ENCODE measurements around the gene CELF2. TPM values are rescaled to one million over a fixed set of nuclear protein-coding genes. Genes with fewer than 3 reads are reported as not detected.

Gene CELF2
- total RNA-seq, 4 donors from 2014 or later = 8.7 to 28.6 (median 22.9) TPM

- no peak overlapping the region for H3K4me3 ChIP-seq
- TF ChIP-seq POLR2A (IDR thresholded peaks at IDR 0.05) (no peak), EP300 (IDR thresholded peaks at IDR 0.05) (no peak)
- H3K4me1 ChIP-seq = peaks cover 35% of the 10 kb centered on the region
- peaks cover 11% of the 10 kb centered on the region for H3K27me3 ChIP-seq
- DNase-seq (ENCODE audit: low spot score in 2 of 2) = no peak
- 82% methylated on average over 3 of the region's 3 CpGs for WGBS
- no peaks in the 10 kb centered on the region for H3K9me3 ChIP-seq
- H3K27ac ChIP-seq = no peak overlapping the region
- no peaks in the 10 kb centered on the region for H3K36me3 ChIP-seq
These were observed 3.8 kb upstream of the CELF2 start for GRCh38 chr10:11013836-11014235.

DNA sequence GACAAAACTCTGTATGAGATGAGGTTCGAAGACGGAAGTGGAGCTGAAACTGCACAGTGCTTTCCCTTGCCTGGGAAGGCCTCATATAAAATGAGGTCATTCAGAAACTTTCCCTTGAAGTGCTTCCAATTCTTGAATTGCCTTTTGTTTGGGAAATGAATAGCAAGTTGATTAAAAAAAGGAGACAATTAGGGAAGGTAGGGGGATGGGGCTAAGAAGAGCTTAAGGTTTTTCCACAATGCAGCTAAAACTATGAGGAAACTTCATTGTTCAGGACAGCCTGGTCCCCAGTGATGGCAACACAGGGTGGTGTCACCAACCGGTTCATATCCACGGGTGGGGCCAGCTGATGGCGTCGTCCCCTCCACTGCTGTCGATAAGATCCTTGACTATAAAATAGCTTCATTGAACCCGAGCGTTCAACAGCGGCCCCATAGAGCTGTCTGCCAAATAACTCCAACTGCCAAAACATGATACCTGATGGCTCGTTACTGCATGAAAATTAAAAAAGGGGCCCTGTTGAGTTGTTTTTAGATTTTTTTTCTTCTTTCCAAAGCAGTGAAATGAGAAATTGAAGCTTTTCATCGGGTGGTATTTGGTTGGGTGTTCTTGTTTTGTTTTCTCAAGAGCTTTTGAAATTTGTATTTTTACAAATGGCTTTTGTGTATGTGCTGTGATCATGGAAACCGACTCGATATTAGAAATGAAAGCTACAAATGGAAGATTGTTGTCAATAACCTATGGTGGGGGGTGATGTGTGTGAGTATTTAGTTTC, 2.8 kb upstream of the CELF2 start:
- Histone ChIP-seq H3K4me3 (no peak overlapping the region), H3K36me3 (no peaks in the 10 kb centered on the region), H3K27me3 (peaks cover 11% of the 10 kb centered on the region), H3K4me1 (peaks cover 40% of the 10 kb centered on the region), H3K9me3 (no peaks in the 10 kb centered on the region), H3K27ac (peak overlapping the region; percentile 1)
- no peak for TF ChIP-seq CTCF (IDR thresholded peaks at IDR 0.05)
- peak in 1 of 3 donors; percentile 51 for TF ChIP-seq POLR2AphosphoS5 (IDR thresholded peaks at IDR 0.05)
- TF ChIP-seq POLR2A (IDR thresholded peaks at IDR 0.05) = no peak
- no peak for TF ChIP-seq EP300 (IDR thresholded peaks at IDR 0.05)
- no peak for DNase-seq (ENCODE audit: low spot score in 2 of 2)
- 54% methylated on average over 14 of the region's 14 CpGs for WGBS

GRCh38 chr10:11015446-11015934, 2.2 kb upstream of the CELF2 start:
- no peak for DNase-seq (ENCODE audit: low spot score in 2 of 2)
- no peaks in the 10 kb centered on the region for H3K36me3 ChIP-seq
- peak overlapping the region; percentile 35 for H3K27ac ChIP-seq

DNA sequence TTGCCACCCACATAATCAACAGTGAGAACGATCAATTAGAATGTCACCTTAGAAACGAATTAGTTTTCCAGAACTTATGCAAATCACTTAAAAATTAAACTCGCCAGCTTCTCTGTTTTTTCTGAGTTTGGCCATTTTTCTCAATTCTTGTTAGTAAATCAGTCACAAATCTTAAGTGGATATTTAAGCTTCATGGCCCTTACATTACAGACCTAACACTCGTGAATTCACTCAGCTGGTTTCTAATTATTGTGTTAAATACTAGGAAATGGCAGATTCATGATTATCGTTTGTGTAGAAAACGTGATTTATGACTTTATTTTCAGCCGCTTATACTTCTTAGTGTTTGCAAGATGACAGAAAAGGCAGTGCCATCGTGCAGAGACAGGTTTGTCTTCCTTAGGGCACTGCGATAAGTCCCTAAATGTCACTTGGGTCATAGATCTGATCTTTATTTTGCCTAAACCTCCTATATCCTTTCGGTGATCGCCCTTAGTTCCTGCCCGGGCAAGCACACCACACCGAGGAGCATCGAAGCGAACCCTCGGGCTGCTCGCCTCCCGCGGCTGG, 587 bp upstream of the CELF2 start:
- WGBS = 17% methylated on average over 19 of the region's 19 CpGs
- H3K9me3 ChIP-seq = no peaks in the 10 kb centered on the region
- TF ChIP-seq POLR2AphosphoS5 (IDR thresholded peaks at IDR 0.05) = no peak
- TF ChIP-seq CTCF (IDR thresholded peaks at IDR 0.05) = no peak
- no peak for TF ChIP-seq POLR2A (IDR thresholded peaks at IDR 0.05)
- TF ChIP-seq EP300 (IDR thresholded peaks at IDR 0.05) = no peak
- H3K4me3 ChIP-seq = peak overlapping the region; percentile 91
- H3K27me3 ChIP-seq = peaks cover 14% of the 10 kb centered on the region
- no peaks in the 10 kb centered on the region for H3K36me3 ChIP-seq
- H3K27ac ChIP-seq = peak overlapping the region; percentile 96
- H3K4me1 ChIP-seq = peaks cover 37% of the 10 kb centered on the region
- no peak for DNase-seq (ENCODE audit: low spot score in 2 of 2)

More at GRCh38 chr10:11015446-11015934, 2.2 kb upstream of the CELF2 start:
- Histone ChIP-seq H3K27me3 (peaks cover 11% of the 10 kb centered on the region), H3K4me3 (no peak overlapping the region), H3K4me1 (peaks cover 40% of the 10 kb centered on the region), H3K9me3 (no peaks in the 10 kb centered on the region)
- WGBS = 73% methylated on average over 2 of the region's 2 CpGs
- no peak for TF ChIP-seq EP300 (IDR thresholded peaks at IDR 0.05)
- no peak for TF ChIP-seq POLR2AphosphoS5 (IDR thresholded peaks at IDR 0.05)
- no peak for TF ChIP-seq POLR2A (IDR thresholded peaks at IDR 0.05)
- TF ChIP-seq CTCF (IDR thresholded peaks at IDR 0.05) = no peak

DNA sequence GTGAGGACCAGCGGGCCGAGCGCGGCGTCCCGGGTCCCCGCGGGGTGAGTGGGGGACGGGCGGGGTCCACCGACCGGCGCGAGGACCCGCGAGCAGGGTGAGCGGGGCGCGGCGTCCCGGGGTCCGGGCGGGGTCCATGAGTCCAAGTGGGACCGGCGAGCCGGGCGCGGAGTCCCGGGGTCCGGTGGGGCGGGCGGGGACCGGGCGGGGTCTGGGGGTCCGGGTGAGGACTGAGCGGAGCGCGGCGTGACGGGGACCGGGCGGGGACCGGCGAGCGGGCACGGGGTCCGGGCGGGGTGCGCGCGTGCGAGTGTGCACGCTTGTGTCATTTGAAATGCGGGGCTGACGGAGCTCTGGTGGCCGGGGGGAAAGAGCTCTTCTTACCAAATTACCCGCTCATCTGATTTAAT, 765 bp downstream of the CELF2 start:
- H3K27ac ChIP-seq = peak overlapping the region; percentile 96
- peaks cover 20% of the 10 kb centered on the region for H3K27me3 ChIP-seq
- peak overlapping the region; percentile 91 for H3K4me3 ChIP-seq
- TF ChIP-seq CTCF (IDR thresholded peaks at IDR 0.05) = no peak
- TF ChIP-seq POLR2AphosphoS5 (IDR thresholded peaks at IDR 0.05) = no peak
- no peak for TF ChIP-seq POLR2A (IDR thresholded peaks at IDR 0.05)
- TF ChIP-seq EP300 (IDR thresholded peaks at IDR 0.05) = no peak
- DNase-seq (ENCODE audit: low spot score in 2 of 2) = no peak
- peaks cover 30% of the 10 kb centered on the region for H3K4me1 ChIP-seq
- WGBS = 1% methylated on average over 27 of the region's 57 CpGs
- no peaks in the 10 kb centered on the region for H3K9me3 ChIP-seq
- no peaks in the 10 kb centered on the region for H3K36me3 ChIP-seq

Measured in suprapubic skin (tissue), 4 donors.